Fibroblast of villous mesenchyme (primary cell): Measurements from ENCODE around the gene SLC47A1. TPM values are rescaled to one million over a fixed set of nuclear protein-coding genes. Genes with fewer than 3 reads are reported as not detected.

Source experiments
- DNase-seq: peaks from one replicate; pipeline ENCODE4 v3.0.0-alpha.2; 2010; ENCODE audit warnings: low read depth
- H3K4me3 ChIP-seq: 2 replicates; pipeline ENCODE4 v1.5.1; 2011; ENCODE audit warnings: low read depth, mild to moderate bottlenecking, low read length
- CTCF ChIP-seq: IDR thresholded peaks from 2 replicates; pipeline ENCODE4 v1.5.1; 2012; ENCODE audit warnings: low read depth, mild to moderate bottlenecking, low read length; ENCODE audit not compliant: insufficient read depth
- total RNA-seq: library from RNA; depleted of rRNA; stranded (reverse); fragments of >200 nt; gene quantifications from 2 replicates; pipeline ENCODE4 v1.2.3, GENCODE V29; 2012

SLC47A1 gene
- total RNA-seq, 1 donor = 0.86 TPM

DNA sequence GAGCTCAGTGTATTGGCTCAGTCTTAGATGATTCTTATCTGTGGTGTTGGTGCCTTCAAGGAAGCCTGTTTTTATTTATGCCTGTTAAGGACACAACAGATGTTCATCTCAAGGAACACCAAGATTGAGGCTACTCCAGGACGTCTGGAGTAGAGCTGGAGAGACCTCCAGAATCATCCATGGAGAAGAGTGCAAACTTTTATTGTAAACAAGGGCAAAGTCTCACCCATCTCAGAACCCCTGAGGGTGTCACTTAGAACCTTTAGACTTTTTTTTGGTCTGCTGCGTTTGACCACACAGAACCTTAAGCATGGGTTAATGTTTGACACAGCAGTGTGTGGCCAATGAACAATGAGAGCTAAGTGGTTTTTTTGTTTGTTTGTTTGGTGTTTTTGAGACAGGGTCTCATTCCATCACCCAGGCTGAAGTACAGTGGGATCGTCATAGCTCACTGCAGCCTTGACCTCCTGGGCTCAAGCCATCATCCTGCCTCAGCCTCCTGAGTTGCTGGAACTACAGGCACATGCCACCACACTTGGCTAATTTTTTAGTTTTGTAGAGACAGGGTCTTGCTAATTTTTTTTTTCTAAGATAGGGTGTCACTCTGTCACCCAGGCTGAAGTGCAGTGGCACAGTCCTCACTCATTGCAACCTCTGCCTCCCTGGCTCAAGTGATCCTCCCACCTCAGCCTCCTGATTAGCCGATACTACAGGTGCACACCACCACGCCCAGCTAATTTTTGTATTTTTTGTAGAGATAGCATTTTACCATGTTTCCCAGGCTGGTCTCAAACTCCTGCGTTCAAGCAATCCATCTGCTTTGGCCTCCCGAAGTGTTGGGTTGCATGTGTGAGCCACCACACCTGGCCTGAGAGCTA lies 16.3 kb downstream of the SLC47A1 start:
- DNase-seq = no peak
- TF ChIP-seq CTCF = no peak
- H3K4me3 ChIP-seq = no peak overlapping the region

GRCh38 chr17:19551165-19551564 lies 17.5 kb downstream of the SLC47A1 start:
- no peak for TF ChIP-seq CTCF
- DNase-seq = no peak
- no peak overlapping the region for H3K4me3 ChIP-seq

DNA sequence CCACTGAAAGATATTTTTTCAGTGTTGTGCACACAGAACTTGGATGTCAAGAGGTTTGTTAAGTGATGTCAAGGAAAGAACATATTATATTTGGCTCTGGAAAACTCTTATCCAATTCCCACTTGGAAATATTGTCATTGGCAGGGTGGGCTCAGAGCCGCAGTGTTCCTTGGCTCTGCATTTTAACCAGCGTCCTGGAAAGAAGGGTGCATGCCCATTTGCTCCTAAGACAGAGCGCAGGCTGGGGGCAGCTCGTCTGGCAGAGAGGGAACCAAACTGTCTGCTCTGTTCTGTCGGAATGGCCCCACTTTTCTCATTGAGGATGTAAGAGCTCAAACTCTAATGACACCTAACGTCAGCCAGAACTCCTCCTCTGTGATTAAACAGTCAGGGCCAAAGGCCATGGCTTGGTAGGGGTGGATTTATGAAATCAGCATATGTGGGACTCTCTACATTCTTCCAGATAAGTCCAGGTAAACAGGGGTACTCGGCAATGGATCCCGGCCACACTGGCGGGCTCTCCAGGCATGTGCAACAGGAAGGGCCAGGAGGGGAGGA lies 18.0 kb downstream of the SLC47A1 start:
- DNase-seq = no peak
- no peak for TF ChIP-seq CTCF
- H3K4me3 ChIP-seq = no peak overlapping the region

- DNase-seq = no peak
- no peak overlapping the region for H3K4me3 ChIP-seq
- no peak for TF ChIP-seq CTCF
Observed at GRCh38 chr17:19553036-19553435, 19.4 kb downstream of the SLC47A1 start.

- DNase-seq = peak; percentile 90
- no peak overlapping the region for H3K4me3 ChIP-seq
- TF ChIP-seq CTCF = no peak
Observed at GRCh38 chr17:19554393-19554792, 20.7 kb downstream of the SLC47A1 start.

DNA sequence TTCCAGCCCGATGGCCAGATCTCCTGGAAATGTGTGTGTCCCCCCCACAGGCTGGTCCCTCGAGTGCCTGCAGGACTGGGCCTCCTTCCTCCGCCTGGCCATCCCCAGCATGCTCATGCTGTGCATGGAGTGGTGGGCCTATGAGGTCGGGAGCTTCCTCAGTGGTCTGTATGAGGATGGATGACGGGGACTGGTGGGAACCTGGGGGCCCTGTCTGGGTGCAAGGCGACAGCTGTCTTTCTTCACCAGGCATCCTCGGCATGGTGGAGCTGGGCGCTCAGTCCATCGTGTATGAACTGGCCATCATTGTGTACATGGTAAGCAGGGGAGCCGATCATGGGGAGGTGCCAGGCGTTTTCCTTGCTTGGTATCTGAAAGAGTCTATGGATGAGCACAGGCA lies 22.1 kb downstream of the SLC47A1 start:
- H3K4me3 ChIP-seq = no peak overlapping the region
- no peak for TF ChIP-seq CTCF
- DNase-seq = no peak
